HG03439 (cell line): ENCODE results near the gene FAM13C.

Experiments used
- ATAC-seq: cut with Tn5 transposase; IDR thresholded peaks from one replicate; pipeline ENCODE4 v1.9.1; 2021; ENCODE audit warnings: mild to moderate bottlenecking, moderate library complexity; ENCODE audit not compliant: unreplicated experiment

FAM13C gene

GRCh38 chr10:59320355-59320754, 42.0 kb downstream of the FAM13C start:
- ATAC-seq = no peak

- ATAC-seq = no peak
These were observed 42.5 kb downstream of the FAM13C start for GRCh38 chr10:59319854-59320253.

- no peak for ATAC-seq
These were observed 45.3 kb downstream of the FAM13C start for GRCh38 chr10:59317066-59317465.

- no peak for ATAC-seq
These were observed 46.9 kb downstream of the FAM13C start for GRCh38 chr10:59315465-59315864.

- ATAC-seq = no peak
These were observed 48.1 kb downstream of the FAM13C start for GRCh38 chr10:59314268-59314667.

- ATAC-seq = no peak
These were observed 50.1 kb downstream of the FAM13C start for GRCh38 chr10:59312247-59312646.

- no peak for ATAC-seq
These were observed 51.3 kb downstream of the FAM13C start for GRCh38 chr10:59311025-59311424.

- no peak for ATAC-seq
These were observed 51.9 kb downstream of the FAM13C start for GRCh38 chr10:59310324-59310914.

GRCh38 chr10:59304521-59305097, 57.7 kb downstream of the FAM13C start:
- ATAC-seq = no peak

GRCh38 chr10:59303018-59303417, 59.3 kb downstream of the FAM13C start:
- no peak for ATAC-seq

GRCh38 chr10:59302381-59302780, 60.0 kb downstream of the FAM13C start:
- ATAC-seq = no peak

GRCh38 chr10:59301067-59301754, 61.1 kb downstream of the FAM13C start:
- ATAC-seq = no peak

- no peak for ATAC-seq
These were observed 62.0 kb downstream of the FAM13C start for GRCh38 chr10:59300386-59300785.

GRCh38 chr10:59299933-59300332, 62.4 kb downstream of the FAM13C start:
- ATAC-seq = no peak

- ATAC-seq = no peak
These were observed 71.9 kb downstream of the FAM13C start for GRCh38 chr10:59290448-59290847.

GRCh38 chr10:59289853-59290252, 72.5 kb downstream of the FAM13C start:
- no peak for ATAC-seq

- no peak for ATAC-seq
These were observed 74.6 kb downstream of the FAM13C start for GRCh38 chr10:59287587-59288255.

GRCh38 chr10:59285848-59286247, 76.5 kb downstream of the FAM13C start:
- ATAC-seq = no peak

- no peak for ATAC-seq
These were observed 77.3 kb downstream of the FAM13C start for GRCh38 chr10:59285073-59285472.

- ATAC-seq = no peak
These were observed 78.0 kb downstream of the FAM13C start for GRCh38 chr10:59284118-59284975.
